Activated gamma-delta T cell treated with anti-CD3 and anti-CD28 coated beads, Interleukin-2, amount 50 U/mL, for 16 hours (primary cell): ENCODE data around the gene RASGRP2.

Experiments used
- DNase-seq: peaks from one replicate; pipeline ENCODE4 v3.0.0-alpha.2; 2020; ENCODE audit warnings: low read depth

The RASGRP2 gene

GRCh38 chr11:64755681-64756361 is 11.9 kb upstream of the RASGRP2 start:
- no peak for DNase-seq

- no peak for DNase-seq
Observed at GRCh38 chr11:64754919-64755662, 11.1 kb upstream of the RASGRP2 start.

GRCh38 chr11:64754124-64754918 is 10.4 kb upstream of the RASGRP2 start:
- DNase-seq, result no peak

DNA sequence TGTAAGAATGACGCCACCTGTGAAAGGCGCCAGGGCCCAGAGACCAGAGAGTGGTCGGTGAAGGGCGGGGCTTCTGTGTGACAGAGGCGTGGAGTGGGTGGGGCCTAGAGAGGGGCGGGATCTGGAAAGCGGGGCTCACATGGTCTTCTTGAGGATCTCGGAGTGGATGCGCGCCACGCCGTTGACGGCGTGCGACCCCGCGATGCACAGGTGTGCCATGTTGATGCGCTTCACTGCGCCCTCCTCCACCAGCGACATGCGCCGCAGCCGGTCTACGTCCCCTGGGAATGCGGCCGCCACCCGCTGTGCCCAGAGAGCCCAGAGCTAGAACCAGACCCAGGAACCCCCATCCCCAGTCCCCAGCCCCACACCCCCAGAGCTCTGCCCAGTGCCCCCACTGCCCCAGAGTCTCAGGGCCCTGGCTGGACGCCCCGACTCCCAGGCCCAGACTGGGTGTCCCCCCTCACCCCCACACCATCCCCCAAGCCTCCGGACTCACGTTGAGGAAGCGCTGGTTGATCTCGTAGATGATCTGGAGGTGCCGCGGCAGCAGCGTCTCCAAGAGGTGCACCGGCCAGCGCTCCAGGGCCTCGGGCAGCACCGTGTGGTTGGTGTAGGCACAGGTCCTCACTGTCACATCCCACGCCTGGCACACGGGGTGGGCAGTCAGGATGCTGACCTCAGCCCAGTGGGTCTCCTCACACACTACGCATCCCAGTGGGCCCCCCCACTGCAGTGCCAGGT is 9.6 kb upstream of the RASGRP2 start:
- no peak for DNase-seq

DNA sequence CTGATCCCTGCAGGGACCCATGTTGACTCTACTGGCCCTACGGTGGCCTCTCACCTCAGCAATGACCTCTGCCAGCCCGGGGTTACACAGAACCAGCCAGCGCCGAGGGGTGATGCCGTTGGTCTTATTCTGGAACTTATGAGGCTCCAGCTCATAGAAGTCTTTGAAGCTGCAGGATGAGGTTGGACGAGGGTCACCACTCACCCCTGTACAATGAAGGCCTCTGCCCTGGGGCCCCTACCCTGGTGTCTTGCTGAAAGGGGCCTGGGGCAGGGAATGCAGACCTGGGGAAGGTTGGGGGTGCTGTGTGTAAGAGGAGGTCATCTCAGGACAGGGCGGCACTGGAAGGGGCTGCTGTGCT is 9.1 kb upstream of the RASGRP2 start:
- no peak for DNase-seq

- no peak for DNase-seq
Observed at GRCh38 chr11:64752175-64752970, 8.4 kb upstream of the RASGRP2 start.

DNA sequence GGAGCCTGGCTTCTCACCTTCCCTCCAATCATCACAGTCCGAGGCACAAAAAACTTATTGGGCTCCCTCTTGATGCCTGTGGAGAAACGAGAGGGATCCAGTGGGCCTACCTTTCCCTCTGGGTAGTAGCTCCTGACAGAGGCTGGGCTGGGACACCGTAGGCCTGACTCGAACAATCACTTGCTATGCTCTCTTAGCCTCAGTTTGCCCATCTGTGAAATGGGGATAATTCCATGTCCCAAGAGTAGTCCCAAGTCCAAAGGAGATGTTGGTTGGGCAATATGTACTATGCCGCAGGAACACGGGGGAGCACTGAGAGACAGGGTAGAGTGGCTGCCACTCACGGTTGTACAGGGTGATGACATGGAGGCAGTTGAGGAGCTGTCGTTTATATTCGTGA is 7.6 kb upstream of the RASGRP2 start:
- DNase-seq, result no peak

- DNase-seq, result no peak
Observed at GRCh38 chr11:64751136-64751535, 7.2 kb upstream of the RASGRP2 start.

GRCh38 chr11:64750361-64751054 is 6.6 kb upstream of the RASGRP2 start:
- DNase-seq, result no peak

DNA sequence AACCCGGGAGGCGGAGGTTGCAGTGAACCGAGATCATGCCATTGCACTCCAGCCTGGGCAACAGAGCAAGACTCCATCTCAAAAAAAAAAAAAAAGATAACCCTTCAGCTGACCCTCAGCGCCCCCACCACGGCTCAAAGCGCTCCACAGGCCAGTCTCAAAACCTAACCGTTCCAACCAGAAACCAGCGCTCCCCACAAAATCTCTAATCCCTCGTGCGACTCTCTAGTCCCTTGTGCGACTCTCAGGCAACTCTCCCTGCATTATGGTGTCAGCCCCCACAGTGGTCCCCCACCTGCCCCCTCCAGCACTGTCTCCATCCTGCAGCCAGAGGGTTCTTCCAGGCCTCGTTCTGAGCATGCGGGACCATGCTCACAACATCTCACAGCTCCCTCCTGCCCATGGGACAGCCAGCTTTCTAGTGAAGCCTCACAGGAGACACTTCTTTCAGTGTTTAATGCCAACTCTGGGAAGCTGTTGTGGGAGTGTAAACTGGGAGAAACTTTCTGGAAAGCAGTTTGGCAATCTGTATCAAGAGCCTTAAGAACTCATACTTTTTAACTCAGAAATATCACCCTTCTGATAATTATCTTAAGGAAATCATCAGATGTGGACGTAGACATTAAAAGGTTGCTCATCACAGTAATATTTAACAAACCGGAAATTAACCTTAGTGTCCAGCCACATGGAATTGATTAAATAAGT is 4.2 kb upstream of the RASGRP2 start:
- DNase-seq, result no peak

GRCh38 chr11:64746486-64746885 is 2.5 kb upstream of the RASGRP2 start:
- no peak for DNase-seq

DNA sequence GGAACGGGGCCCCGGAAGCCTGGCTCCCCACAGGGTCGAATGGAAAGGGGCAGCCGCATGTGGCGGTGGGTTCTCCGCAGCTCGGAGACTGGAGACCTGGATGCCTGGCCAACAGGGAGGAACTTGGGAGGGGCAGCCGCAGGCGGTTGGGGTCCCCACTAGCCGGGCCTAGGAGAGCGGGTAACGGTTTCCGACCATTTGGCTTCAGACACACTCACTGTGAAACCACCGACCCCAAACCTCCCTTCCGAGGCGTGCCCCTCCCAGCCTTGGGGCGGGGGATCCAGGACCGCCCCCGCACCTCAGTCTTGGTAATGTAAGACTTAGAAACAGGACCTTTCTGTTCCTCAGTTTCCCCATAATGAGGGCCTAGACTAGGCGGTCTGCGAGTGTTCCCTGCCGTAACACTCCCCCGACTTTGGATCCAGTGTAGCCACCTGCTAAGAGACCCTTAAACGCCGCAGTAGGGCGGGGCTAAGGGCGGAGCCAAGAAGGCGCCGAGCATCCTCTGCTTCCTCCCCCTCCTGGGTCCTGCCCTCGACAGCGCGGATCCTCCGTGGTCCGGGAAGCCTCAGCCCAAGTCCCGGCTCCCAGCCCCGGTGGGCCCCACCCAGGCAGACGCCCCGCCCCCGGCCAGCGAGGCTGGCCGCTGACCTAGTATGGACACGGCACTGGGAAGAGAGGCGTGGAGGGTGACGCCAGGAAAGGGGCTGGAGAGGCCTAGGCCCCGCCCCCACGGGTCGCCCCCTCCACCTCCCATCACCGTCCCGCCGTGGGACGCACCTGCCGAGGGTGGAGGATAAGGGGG is 1.8 kb upstream of the RASGRP2 start:
- peak; percentile 71 for DNase-seq

GRCh38 chr11:64745189-64745520 is 1.2 kb upstream of the RASGRP2 start:
- DNase-seq, result peak; percentile 48

DNA sequence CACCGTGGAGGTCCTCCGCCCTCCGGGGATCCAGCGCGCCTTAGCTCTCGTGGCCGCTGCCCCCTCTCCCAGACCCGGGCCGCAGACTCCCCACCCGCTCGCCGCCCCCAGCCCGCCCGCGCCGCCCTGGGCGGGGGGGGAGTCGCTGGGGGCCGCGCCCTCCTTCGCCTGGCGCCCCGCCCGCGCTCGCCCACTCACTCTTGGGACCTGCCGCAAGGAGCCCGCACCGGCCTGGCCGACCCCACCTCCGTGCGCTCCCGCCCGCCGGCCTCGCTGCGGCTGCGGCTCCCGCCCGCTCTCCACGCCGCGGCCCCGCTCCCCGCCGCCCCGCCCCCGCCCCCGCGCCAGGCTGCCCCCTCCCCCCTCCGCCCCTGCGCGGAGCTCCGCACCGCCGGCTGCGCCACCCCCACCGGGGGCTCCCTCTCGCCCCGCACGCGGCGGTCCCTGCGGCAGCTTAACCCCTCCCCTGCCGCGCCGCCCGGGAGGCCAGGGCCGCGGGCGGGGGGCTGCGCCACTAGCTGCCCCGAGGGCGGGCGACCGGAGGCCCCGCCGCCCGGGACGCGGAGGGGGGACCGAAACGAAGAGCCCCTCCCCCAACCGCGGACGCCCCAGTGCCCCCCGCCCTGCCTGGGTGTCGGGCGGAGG is 724 bp upstream of the RASGRP2 start:
- no peak for DNase-seq

GRCh38 chr11:64742889-64743590 is 902 bp downstream of the RASGRP2 start:
- peak; percentile 67 for DNase-seq

- DNase-seq, result no peak
Observed at GRCh38 chr11:64742087-64742888, 1.7 kb downstream of the RASGRP2 start.

GRCh38 chr11:64741375-64742086 is 2.4 kb downstream of the RASGRP2 start:
- DNase-seq, result no peak
